T follicular helper cell (primary cell): Measurements from ENCODE around the gene UBE2Q1.
"Not testable (repeated sequence)": the region's sequence is repeated elsewhere in the genome, so short reads cannot be mapped to it uniquely, and the experiment has no call there.

Experiments
- DNase-seq: peaks from one replicate; pipeline ENCODE4 v3.0.0-alpha.2; 2020; ENCODE audit warnings: low read depth

Gene UBE2Q1

DNA sequence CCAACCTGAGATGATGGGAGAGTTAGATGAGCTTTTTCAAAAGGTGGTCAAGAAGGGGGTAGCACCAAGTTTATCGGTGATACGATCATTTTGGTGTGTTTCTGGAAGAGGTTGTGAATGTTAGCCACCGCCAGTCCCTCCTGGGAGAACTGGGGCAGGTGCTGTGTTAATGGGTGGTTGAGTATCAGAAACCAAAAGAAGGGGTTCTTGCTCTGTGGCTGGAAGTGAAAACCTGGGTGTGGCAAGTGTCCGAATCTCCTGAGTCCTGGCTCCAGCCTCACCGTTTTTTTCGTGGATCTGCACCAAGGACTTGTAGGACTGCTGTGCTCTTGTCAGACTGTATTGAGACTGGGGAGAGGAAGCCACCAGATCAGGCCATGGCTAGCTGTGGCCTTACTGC, 7.8 kb downstream of the UBE2Q1 start:
- no peak for DNase-seq

DNA sequence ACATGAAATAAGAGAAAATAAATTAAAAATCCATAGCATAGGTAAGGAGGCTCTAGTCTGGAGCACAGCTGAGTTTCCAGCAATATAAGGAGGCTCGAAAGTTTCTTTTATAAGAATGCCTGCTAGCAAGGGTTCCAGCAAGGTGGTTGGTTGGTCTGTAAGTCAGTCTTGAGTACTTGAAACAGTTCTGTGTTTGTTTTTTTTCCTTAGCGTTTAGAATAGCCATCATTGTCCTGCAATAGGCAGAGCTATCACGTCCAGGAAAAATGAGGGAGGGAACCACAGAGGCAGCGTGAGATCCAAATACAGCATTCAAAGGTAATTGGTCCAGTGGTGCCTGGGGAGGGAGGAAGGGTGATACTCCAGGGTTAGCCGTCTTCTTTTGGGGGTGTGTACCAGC, 8.4 kb downstream of the UBE2Q1 start:
- DNase-seq = no peak

DNA sequence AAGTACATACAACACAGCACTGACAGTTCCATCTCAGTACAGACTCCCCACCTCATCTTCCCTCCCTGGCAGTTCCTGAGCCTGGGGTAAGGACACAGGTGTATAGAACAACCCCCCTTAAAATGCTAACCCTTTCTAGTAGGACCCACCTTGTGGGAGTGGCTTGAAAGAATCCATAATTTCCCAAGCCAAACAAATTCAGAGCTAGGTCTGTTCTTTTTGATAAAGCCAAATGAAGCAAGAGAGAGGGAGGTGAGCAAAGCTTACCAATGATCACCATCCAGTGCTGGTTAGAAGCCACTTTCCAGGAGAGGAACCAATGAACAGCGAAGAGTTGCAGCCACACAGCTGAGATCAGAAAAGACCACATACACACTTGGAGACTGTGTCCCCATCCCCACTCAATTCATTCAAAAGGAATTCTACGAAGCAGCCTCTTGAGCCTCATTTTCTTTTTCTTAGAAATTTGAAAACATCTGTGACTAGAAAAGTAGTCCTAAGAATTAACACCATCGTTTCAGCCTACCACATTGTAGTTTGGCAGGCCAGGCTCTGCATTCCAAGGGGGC, 9.2 kb downstream of the UBE2Q1 start:
- no peak for DNase-seq

DNA sequence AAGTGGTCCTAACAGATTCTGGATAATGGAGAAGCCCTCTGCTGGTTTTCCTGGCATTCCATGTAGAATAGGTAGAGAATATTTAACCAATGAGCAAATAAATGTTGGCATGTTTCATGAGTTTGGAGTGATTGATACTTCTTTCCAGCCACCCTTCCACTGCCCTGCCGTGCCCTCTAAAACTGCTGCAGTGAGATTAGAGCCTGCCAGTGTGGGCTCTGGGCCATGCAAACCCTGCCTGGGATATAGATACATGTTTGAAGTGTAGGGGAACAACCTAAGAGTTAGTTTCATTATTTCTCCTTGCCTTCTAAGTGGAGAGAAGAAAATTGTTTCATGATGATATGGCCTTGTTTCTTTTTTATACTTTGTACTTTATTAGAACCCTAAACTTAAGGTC, 10.4 kb downstream of the UBE2Q1 start:
- no peak for DNase-seq

DNA sequence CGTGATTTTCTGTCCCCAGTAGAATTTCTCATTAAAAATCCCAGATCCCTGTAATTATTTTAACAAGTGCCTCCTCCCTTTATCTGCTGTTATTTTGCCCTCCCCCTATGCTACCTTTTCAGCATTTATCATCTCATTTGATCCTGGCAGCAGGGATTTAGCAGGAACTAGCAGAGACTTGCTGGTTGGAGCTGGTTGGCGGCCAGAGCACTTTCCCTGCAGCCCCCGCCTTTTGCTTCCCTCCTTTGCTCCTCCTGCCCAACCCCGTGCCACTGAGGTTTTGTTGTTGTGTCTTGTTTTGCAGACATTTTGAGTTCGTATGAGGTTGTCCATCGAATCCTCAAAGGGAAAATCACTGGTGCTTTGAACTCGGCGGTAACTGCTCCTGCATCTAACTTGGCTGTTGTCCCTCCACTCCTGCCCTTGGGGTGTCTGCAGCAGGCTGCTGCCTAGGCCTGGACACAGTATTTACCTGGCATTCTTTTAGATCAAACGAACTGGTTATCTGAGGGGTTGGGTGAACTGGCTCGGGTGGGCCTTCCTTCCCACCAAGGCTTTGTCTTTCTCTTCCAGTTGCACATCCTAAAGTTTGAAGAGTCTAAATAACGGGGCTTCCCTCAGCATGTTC, 11.2 kb downstream of the UBE2Q1 start:
- no peak for DNase-seq

DNA sequence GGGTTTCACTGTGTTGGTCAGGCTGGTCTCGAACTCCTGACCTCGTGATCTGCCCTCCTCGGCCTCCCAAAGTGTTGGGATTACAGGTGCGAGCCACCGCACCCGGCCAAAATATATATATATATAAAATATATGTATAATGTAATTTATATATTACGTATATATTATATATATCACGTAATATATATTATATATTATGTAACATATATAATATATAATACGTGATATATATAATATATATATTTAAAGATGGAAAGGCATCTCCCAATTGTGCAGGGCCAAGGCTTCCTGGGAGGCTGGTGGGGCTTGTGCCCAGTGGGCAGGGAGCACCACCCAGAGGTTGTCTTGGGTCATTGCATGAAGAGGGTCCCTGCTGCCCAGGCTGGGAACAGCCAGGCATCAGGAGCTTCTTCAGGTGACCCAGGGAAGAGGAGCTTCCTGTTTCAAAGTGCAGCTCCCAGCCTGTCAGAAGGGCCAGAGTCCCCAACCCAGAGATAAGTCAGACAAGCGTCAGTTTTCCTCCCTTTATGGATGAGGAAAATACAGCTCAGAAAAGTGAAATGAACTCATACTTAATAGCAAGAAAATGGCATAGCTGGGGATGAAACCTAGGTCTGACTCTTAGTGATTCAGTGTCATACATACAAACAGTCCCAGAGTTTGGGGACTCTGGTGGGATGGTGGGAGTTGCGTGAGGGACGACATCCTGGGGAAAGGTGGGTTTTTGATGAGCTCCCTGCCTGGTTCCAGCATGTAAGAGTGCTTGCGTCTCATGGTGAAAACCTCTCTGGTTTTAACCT, 12.0 kb downstream of the UBE2Q1 start:
- DNase-seq = peak; percentile 17

DNA sequence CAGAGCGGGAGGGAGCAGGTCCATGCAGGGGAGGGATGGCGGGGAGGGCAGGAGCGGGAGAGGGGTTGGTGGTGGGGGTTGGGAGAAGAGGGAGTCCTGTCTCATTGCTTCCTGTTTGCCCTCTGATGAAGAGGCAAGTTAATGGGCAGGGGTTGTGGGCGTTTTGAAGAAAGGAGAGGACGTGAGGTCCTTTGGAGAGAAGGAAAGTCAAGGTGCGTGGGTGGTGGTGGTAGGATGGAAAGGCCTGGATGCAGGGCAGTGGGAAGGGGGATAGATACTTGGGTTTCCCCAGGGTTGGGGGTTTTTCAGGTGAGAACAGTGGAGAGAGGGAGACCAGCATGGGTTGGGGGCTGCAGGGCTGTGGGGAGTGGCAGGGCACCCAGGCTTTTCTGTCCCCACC, 17.2 kb downstream of the UBE2Q1 start:
- DNase-seq = no peak

DNA sequence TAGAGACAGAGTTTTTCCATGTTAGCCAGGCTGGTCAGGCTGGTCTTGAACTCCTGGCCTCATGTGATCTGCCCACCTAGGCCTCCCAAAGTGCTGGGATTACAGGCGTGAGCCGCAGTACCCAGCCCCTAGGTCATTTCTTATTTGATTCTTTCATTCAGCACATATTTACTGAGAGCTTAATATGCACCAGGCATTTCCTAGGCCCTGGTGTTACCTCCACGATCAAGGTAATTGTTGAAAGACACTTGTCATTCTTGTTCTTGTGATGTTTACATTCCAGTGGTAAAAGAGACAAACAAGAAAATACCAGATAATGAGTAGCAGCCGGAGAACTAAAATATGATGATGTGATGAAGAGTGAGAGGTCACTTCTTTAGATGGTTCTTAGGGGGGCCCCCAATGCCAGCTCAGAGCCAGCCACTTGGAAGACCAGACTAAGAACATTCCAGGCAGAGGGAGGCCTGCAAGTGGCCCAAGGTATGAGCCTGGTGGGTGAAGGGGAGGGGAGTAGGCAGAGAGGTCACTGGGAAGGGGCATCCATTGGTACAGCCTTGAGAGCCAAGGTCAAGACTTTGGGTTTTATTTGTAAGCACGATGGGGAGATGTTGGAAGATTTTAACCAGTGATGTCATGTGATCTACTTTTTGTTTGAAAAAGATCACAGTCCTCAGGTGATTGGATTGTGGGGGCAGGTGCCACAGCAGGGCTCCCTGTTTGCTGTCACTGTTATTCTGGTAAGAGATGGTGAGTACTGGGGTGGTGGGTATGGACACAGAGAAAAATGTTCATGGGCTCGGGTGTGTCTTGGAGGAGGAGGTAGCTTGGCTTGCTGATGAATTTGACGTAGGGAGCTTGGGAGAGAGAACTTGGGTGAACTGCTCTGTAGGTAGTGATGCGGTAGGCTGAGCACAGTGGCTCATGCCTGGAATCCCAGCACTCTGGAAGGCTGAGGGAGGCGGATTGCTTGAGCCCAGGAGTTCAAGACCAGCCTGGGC, 18.7 kb downstream of the UBE2Q1 start:
- no peak for DNase-seq

DNA sequence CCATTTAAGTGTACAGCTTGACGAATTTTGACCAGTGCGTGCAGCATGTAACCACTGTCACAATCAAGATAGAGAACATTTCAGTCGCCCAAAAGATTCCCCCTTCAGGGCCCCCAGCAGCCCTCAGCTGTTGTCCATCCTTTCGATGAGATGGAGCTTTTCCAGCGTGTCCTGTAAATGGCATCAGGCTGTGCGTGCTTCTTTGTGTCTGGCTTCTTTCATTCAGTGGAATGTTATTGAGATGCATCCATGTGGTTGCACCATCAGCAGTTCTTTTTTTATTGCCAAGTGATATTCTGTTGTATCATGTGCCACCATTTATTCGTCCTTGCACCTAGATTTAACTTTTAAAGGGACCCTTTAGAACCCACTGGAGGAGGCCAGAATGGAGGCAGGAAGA, 21.9 kb downstream of the UBE2Q1 start:
- DNase-seq = no peak

DNA sequence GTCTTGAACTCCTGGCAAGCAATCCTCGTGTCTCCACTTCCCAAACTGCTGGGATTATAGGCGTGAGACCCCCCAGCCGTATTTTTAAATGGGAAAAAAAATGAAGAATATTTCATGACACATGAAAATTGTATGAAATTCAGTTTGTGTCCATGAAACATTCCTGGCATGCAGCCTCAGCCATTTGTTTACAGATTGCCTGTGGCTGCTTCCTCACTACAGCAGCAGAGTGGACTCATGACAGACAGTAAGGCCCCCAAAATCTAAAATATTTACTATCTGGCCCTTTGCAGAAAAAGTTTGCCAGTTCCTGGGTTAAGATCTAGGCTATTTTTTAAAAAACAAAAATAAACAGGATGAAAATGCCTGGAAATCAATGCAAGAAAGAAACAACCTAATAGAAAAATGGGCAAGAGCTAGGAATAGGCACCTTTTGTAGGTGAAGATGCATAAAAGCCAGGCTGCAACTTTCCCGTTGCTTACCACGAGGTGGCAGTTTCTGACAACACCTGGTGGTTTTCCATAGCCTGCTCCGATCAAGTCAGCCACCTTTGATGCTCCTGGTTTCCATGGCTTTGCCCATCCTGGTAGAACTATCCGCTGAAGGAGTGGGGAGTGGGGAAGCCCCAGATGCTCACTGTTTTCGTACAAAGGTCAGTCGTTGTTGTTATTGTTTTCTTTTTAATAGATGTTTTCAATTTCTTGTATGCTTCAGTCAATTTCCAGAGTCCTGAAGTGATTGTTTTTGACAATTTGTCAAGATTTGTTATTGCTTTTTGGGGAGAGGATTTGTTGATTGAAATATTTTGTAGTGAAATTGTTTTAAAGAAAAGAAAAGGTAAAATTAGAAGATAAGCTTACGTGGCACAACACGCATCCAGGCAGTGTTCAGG, 24.3 kb downstream of the UBE2Q1 start:
- no peak for DNase-seq

DNA sequence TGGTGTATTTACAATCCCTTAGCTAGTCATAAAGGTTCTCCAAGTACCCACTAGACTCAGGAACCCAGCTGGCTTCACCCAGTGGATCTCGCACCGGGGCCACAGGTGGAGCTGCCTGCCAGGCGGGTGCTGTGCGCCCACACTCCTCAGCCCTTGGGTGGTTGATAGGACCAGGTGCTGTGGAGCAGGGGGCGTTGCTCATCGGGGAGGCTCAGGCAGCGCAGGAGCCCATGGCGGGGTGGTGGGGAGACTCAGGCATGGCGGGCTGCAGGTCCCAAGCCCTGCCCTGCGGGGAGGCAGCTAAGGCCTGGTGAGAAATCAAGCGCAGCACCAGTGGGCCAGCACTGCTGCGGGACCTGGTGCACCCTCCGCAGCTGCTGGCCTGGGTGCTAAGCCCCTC, 26.5 kb downstream of the UBE2Q1 start:
- DNase-seq = not testable (repeated sequence)

DNA sequence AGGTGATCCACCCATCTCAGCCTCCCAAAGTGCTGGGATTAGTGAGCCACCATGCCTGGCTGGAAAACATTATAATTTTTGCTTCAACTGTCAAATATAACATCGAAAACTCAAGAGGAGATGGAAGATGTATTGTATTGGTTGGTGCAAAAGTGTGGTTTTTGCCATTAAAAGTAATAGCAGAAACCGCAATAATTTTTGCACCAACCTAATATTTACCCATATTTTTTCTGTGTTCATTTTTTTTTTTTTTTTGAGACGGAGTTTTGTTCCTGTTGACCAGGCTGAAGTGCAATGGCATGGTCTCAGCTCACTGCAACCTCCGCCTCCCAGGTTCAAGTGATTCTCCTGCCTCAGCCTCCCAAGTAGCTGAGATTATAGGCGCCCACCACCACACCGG, 29.2 kb downstream of the UBE2Q1 start:
- DNase-seq = no peak

DNA sequence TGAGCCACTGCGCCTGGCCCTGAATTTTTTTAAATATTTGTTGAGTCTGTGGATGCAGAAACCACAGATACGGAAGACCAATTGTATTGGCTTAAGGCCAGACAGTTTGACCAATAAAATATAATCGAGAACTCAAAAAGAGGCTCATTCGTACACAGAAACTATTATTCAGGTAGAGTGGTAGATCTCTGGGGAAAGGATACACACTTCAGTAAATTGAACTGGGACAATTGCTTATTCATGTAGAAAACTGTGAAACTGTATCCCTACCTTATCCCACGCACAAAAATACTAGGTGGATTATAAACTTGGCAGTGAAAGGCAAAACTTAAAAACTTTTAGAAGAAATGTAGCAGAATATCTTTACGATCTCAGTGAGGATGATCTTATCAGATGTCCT, 31.3 kb downstream of the UBE2Q1 start:
- no peak for DNase-seq

DNA sequence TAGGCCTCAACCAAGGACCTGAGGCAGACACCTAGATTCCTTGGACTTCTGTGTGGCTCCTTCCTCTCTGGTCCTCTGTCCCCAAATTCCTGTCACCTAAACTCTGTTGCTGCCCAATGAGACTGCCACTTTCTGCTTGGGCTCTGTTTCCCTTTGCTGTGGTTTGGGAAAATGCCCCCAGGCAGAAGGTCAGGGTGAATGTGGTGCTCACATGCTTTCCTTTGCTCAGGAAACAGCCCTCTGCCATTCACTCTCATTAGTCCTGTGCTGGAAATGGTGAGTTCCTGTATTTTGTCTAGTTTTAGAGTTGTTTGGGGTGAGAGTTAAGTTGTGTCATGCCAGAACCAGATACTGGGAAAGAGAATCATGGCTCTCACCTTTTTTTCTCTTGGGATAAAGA, 33.6 kb downstream of the UBE2Q1 start:
- no peak for DNase-seq

DNA sequence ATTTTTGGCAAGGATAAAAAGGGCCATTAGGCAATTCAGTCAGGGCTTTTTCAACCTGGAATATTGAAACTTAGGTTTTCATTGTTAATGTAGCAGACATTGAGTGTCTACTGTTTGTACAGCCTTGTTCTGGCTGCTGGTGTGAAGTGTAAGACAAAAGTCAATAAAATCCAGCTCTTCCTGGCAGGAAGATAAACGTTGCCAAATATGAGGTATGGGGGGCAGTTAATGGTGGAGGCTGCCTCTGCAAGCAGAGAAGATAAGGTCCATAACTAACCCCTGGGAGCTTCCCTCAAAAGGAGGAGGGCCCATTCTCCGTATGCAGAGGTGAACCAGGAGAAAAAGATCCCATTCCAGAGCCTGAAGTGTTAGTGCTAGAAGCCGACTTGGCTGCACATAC, 36.8 kb downstream of the UBE2Q1 start:
- no peak for DNase-seq

DNA sequence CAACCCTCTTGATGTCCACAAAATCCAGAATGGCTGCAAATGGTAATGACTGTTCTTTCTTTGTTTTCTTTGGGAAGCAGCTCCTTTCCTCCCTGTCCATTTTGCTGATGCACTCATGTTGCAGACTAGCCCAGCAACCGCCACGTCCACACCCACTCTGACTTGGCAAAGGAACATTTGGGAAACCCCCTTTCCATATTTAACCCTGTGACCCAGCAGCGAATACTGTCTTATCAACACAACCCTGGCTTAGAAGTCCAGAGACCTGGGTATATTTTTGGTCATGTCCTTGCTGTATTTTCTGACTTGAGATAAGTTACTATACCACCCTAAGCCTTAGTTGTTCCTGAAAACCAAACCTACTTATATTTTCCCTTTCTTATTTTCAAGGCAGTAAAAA, 38.1 kb downstream of the UBE2Q1 start:
- no peak for DNase-seq

DNA sequence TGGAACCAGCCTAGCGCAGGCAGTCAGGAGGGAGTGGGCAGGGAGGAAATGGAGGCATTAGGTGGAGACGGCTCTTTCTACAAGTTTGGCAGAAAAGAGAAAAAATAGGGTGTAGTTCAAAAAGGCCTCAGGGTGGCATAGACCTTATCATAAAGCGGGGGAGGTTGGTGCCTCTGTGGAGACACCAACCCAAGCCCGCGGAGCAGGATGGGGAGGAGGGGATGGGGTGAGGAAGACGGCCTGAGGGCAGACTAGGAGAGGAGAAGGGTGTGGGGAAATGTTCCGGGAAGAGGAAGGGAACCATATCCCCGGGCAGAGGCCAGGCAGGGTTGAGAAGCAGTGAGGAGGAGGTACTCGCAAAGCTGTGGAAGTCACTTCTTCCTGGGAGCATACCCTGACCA, 38.9 kb downstream of the UBE2Q1 start:
- DNase-seq = no peak

DNA sequence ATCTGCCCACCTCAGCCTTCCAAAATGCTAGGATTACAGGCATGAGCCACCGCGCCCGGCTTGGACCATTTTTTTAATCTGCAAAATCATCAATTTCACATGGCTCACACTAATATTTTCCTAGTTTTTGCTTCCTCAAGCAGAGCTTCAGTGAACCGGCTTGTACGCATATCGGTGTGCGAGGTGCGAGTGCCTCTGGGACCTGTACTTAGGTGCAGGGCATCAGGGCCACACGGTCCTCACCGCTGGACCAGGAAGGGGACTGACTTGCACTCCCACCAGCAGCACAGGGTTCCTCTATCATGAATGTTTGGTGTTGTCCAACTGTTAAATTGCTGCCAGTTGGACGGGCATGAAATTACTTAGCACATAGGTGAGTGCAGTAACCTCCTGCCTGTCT, 40.8 kb downstream of the UBE2Q1 start:
- DNase-seq = no peak

DNA sequence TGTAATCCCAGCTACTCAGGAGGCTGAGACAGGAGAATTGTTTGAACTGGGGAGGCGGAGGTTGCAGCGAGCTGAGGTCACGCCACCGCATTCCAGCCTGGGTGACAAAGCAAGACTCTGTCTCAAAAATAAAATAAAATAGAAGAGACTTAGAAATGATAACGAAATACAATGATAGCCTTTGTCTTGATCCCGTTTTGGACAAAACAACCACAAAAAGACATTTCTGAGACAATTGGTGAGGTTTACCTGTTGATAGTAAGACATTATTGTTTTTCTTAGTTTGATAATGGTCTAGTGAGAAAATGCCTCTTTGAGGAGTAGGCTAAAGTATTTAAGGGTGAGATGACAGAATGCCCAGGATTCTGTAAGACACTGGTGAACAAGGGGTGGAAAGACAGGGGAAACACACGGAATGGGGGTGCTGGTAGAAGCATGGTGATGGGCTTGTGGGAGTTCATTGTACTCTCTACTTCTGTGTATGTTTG, 44.4 kb downstream of the UBE2Q1 start:
- no peak for DNase-seq

DNA sequence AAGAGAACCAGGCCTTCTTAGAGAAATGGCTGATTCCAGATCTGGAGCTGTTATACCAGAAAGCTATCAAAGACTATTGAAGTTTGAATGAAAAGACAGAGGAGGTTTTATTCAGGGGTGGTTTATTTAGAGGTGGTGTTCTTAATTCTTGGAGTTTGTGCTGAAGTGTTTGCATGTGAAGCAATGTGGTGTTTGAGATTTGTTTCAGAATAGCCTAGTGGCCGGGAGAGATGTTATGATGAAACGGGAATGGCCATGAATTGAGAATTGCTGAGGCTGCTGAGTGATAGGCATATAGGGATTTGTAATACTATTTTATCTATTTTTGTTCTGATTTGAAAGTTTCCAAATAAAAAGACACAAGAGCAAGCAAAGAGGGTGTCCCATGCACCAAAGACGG, 45.7 kb downstream of the UBE2Q1 start:
- no peak for DNase-seq

DNA sequence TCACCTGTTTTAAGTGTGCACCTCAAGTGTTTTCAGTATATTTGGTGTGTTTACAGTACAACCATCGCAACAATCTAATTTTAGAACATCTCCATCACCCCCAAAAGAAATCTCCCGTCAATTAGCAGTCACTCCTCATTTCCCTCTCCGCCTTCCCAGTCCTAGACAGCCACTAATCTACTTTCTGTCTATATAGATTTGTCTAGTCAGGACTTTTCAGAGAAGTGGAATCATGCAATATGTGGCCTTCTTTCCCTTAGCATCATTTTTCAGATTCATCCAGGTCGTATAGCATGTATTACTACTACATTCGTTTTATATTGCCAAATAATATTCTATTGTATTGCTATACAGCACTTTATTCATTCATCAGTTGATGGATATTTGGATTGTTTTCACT, 54.6 kb downstream of the UBE2Q1 start:
- DNase-seq = no peak
